A549 (cell line): ENCODE results near the gene DAB1. TPM values are rescaled to one million over a fixed set of nuclear protein-coding genes. Genes with fewer than 3 reads are reported as not detected.

Source experiments
- ATAC-seq, 2 experiments: fragments of 200-7000 bp in 1 of 2; fragments of >200 bp in 1 of 2; cut with Nextera tagmentation in 1 of 2; cut with Tn5 transposase in 1 of 2; 3 replicates each; pipeline versions ENCODE4 v1.8.0 to v1.9.1; 2018 to 2020; ENCODE audit warnings: mild to moderate bottlenecking in 1 of 2, moderate library complexity in 1 of 2
- CTCF ChIA-PET: fragments of 300-600 bp; sonication (Branson Sonifier 250); formaldehyde crosslinking; extraction: SDS; loops from one replicate; lab custom pipeline; 2021; ENCODE audit warnings: antibody characterized with exemption, inconsistent platforms; lab: Yijun Ruan, JAX
- POLR2A ChIA-PET: fragments of 350-600 bp; formaldehyde crosslinking; extraction: SDS; loops from one replicate; lab custom pipeline; 2021; ENCODE audit warnings: antibody characterized with exemption, inconsistent platforms; lab: Yijun Ruan, JAX
- DNase-seq, 2 experiments: peaks; one replicate each; pipeline versions ENCODE4 v3.0.0 to v3.0.0-alpha.2; 2011 to 2016; ENCODE audit warnings: low read depth in 1 of 2, low spot score in 1 of 2
- FAIRE-seq: peaks from 2 replicates; lab custom pipeline; 2011; peaks lifted over from hg19 to GRCh38; lab: Jason Lieb, UNC
- H3K27ac ChIP-seq, 2 experiments: fragments of >200 bp; sonication (Bioruptor Twin); formaldehyde crosslinking; 3 replicates each; pipeline ENCODE4 v1.5.1; 2016 to 2017
- H3K4me1 ChIP-seq: fragments of >200 bp; sonication (Bioruptor Twin); formaldehyde crosslinking; 3 replicates; pipeline ENCODE4 v1.6.1; 2016
- H3K4me2 ChIP-seq: fragments of >200 bp; sonication (Bioruptor Twin); formaldehyde crosslinking; 3 replicates; pipeline ENCODE4 v1.6.1; 2016
- H3K4me3 ChIP-seq: fragments of >200 bp; sonication (Bioruptor Twin); formaldehyde crosslinking; 3 replicates; pipeline ENCODE4 v1.5.1; 2016
- H3K9me3 ChIP-seq: fragments of >200 bp; sonication (Bioruptor Twin); formaldehyde crosslinking; 3 replicates; pipeline ENCODE4 v1.6.1; 2016
- BHLHE40 ChIP-seq: IDR thresholded peaks from 2 replicates; pipeline ENCODE4 v1.6.1; 2012; ENCODE audit warnings: low read depth, low read length, inconsistent platforms
- CBX2 ChIP-seq: fragments of 200-600 bp; sonication (generic); IDR thresholded peaks from 2 replicates; pipeline ENCODE4 v1.6.1; 2016; ENCODE audit warnings: low read depth, mild to moderate bottlenecking, borderline replicate concordance
- CBX8 ChIP-seq: fragments of 200-600 bp; sonication (generic); IDR thresholded peaks from 2 replicates; pipeline ENCODE4 v1.6.1; 2016
- CEBPB ChIP-seq, 2 experiments: fragments of >200 bp in 1 of 2; sonication (Bioruptor Twin) in 1 of 2; formaldehyde crosslinking in 1 of 2; IDR thresholded peaks; 2 replicates each; pipeline ENCODE4 v1.6.1; 2012 to 2016
- HMGXB4 ChIP-seq: fragments of 250-450 bp; sonication (Bioruptor Pico); IDR thresholded peaks from 2 replicates; pipeline ENCODE4 v1.5.0; 2021; ENCODE audit warnings: mild to moderate bottlenecking, moderate library complexity, borderline replicate concordance
- JUNB ChIP-seq: fragments of >200 bp; sonication (Bioruptor Twin); formaldehyde crosslinking; IDR thresholded peaks from 2 replicates; pipeline ENCODE4 v1.6.1; 2016
- KDM5A ChIP-seq: fragments of 200-600 bp; sonication (generic); IDR thresholded peaks from 2 replicates; pipeline ENCODE4 v1.6.1; 2016; ENCODE audit warnings: antibody characterized with exemption, mild to moderate bottlenecking
- MYC ChIP-seq: IDR thresholded peaks from 2 replicates; pipeline ENCODE4 v1.6.1; 2012; ENCODE audit warnings: mild to moderate bottlenecking, inconsistent platforms, low read length, improper control_type of control experiment, borderline replicate concordance
- REST ChIP-seq: fragments of 200-600 bp; sonication (generic); IDR thresholded peaks from 2 replicates; pipeline ENCODE4 v1.6.1; 2016; ENCODE audit warnings: antibody characterized with exemption, mild to moderate bottlenecking, moderate library complexity
- RFX5 ChIP-seq: fragments of 450-650 bp; IDR thresholded peaks from 2 replicates; pipeline ENCODE4 v1.7.1; 2014; ENCODE audit warnings: antibody characterized with exemption, mild to moderate bottlenecking, moderate library complexity
- SREBF2 ChIP-seq: fragments of 450-650 bp; IDR thresholded peaks from 2 replicates; pipeline ENCODE4 v1.6.1; 2014; ENCODE audit warnings: mild to moderate bottlenecking, moderate library complexity
- TP53 ChIP-seq: fragments of 250-450 bp; sonication (Bioruptor Pico); IDR thresholded peaks from 2 replicates; pipeline ENCODE4 v1.5.0; 2021; ENCODE audit warnings: mild to moderate bottlenecking, moderate library complexity
- ZFP36 ChIP-seq: fragments of 450-650 bp; IDR thresholded peaks from 2 replicates; pipeline ENCODE4 v1.6.1; 2014; ENCODE audit warnings: borderline replicate concordance; ENCODE audit not compliant: partially characterized antibody
- ZSCAN20 ChIP-seq: fragments of 250-450 bp; sonication (Bioruptor Pico); IDR thresholded peaks from 2 replicates; pipeline ENCODE4 v1.8.0; 2022; ENCODE audit warnings: mild to moderate bottlenecking, moderate library complexity
- WGBS: methylation state at CpG from one replicate; pipeline ENCODE4 v1.1.6; 2017; ENCODE audit errors: missing lambda C conversion rate; 5-methylcytosine and 5-hydroxymethylcytosine counted together
- polyA plus RNA-seq, 4 experiments: library from polyadenylated mRNA; depleted of rRNA in 3 of 4; stranded (reverse); fragments of >200 nt; fragmentation: RNase III in 1 of 4; extraction: RNeasy Plus Mini Kit Qiagen cat#74134 plus additional on column Dnase treatment in 1 of 4; gene quantifications; 2 replicates in 3 of 4; 3 replicates in 1 of 4; pipeline ENCODE4 v1.2.3, GENCODE V29; 2011 to 2017

The DAB1 gene
- polyA plus RNA-seq, 2 of the 4 experiments (the other 2 are of a cell fraction): not detected

DNA sequence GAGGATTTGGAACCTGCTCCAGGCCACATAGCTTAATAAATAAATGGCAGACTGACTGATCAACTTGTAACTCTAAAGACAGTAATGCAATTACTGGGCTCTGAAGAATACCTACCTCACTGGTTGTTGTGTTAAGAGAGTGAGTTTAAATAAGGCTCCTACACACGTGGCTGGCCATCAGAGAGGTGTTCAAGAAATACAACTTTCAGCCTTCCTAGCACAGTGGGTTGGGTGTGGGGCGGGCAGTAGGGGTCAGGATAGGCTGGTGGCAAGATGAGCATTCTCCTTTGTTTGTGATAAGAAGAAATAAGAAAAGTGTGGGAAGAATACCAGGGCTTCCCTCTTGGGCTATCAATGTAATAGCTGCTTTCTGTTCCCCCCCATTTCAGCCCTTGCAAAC lies 151.3 kb downstream of the DAB1 start (continued):
- no peak for TF ChIP-seq HMGXB4 (CRISPR knock-in tag)
- TF ChIP-seq KDM5A: no peak
- no peak for TF ChIP-seq REST
- TF ChIP-seq, all 56 proteins: peak for 0

DNA sequence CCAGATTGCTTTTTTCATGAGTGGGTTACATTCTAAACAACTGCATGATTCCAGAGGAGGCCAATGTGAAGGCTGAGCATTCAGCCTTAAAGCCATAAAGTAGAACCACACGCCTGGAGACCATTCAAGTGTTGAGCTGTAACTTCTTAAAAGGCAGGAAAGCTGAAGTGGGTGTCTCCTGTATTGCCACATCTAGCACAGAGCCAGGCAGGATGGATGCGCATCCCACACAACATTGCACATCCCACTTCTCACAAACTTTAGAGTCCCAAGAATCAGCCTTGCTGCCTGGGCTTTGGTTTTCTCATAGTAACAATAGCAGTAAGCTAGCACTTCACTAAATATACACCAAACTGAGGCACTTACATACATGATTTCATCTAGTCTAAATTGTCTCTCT lies 151.7 kb downstream of the DAB1 start:
- no peak for ATAC-seq
- TF ChIP-seq ZFP36 (no peak), SREBF2 (no peak), CEBPB (IDR thresholded peaks at IDR 0.05) (no peak), RFX5 (no peak), CBX8 (no peak), HMGXB4 (CRISPR knock-in tag) (no peak), REST (no peak), KDM5A (no peak)
- no peak overlapping the region for H3K4me2 ChIP-seq
- no peaks in the 10 kb centered on the region for H3K9me3 ChIP-seq
- CTCF ChIA-PET: no interaction called here
- no peak overlapping the region for H3K4me3 ChIP-seq
- WGBS: 45% methylated on average over 2 of the region's 2 CpGs
- POLR2A ChIA-PET: no interaction called here
- no peak for FAIRE-seq
- no peak overlapping the region for H3K27ac ChIP-seq
- DNase-seq: no peak
- H3K4me1 ChIP-seq: no peaks in the 10 kb centered on the region

GRCh38 chr1:57270927-57271698 lies 152.7 kb downstream of the DAB1 start:
- ATAC-seq (no peak), FAIRE-seq (no peak), DNase-seq (no peak)
- 58% methylated on average over 8 of the region's 8 CpGs for WGBS
- Histone ChIP-seq H3K27ac (no peak overlapping the region), H3K9me3 (no peaks in the 10 kb centered on the region), H3K4me1 (no peaks in the 10 kb centered on the region), H3K4me2 (no peak overlapping the region), H3K4me3 (no peak overlapping the region)
- ChIA-PET CTCF (no interaction called here), POLR2A (no interaction called here)
- TF ChIP-seq MYC: no peak
- no peak for TF ChIP-seq CBX2
- TF ChIP-seq BHLHE40: no peak
- TF ChIP-seq ZSCAN20 (CRISPR knock-in tag): no peak
- no peak for TF ChIP-seq TP53 (CRISPR knock-in tag)
- no peak for TF ChIP-seq CBX8
- no peak for TF ChIP-seq JUNB
